C1 segment of cervical spinal cord (tissue), 14 donors: Measurements from ENCODE around the gene MCF2L.
"Not testable (repeated sequence)": the region's sequence is repeated elsewhere in the genome, so short reads cannot be mapped to it uniquely, and the experiment has no call there.

ENCODE experiments used
- DNase-seq, 14 donors: peaks; one replicate each; lab custom pipeline; 2025; lab: John Stamatoyannopoulos, UW

The MCF2L gene

GRCh38 chr13:113016526-113017295 is 47.7 kb downstream of the MCF2L start:
- no peak for DNase-seq

GRCh38 chr13:113017506-113018215 is 48.6 kb downstream of the MCF2L start:
- no peak for DNase-seq

- DNase-seq: peak in 1 of 14 donors; percentile 33
Observed at GRCh38 chr13:113018676-113019465, 49.9 kb downstream of the MCF2L start.

- DNase-seq: peak in 1 of 14 donors; percentile 22
Observed at GRCh38 chr13:113020323-113021080, 51.5 kb downstream of the MCF2L start.

GRCh38 chr13:113021391-113021790 is 52.4 kb downstream of the MCF2L start:
- no peak for DNase-seq

GRCh38 chr13:113021811-113022210 is 52.8 kb downstream of the MCF2L start:
- no peak for DNase-seq

- no peak for DNase-seq
Observed at GRCh38 chr13:113022391-113022744, 53.4 kb downstream of the MCF2L start.

- DNase-seq: no peak
Observed at GRCh38 chr13:113022745-113023574, 53.9 kb downstream of the MCF2L start.

GRCh38 chr13:113023694-113024430 is 54.8 kb downstream of the MCF2L start:
- DNase-seq: no peak

- DNase-seq: no peak
Observed at GRCh38 chr13:113024466-113024865, 55.5 kb downstream of the MCF2L start.

GRCh38 chr13:113026391-113026910 is 57.4 kb downstream of the MCF2L start:
- DNase-seq: no peak

- DNase-seq: no peak
Observed at GRCh38 chr13:113027095-113027494, 58.1 kb downstream of the MCF2L start.

- DNase-seq: no peak
Observed at GRCh38 chr13:113027566-113027965, 58.6 kb downstream of the MCF2L start.

- DNase-seq: no peak
Observed at GRCh38 chr13:113028336-113029060, 59.5 kb downstream of the MCF2L start.

- DNase-seq: no peak
Observed at GRCh38 chr13:113029061-113029445, 60.0 kb downstream of the MCF2L start.

- peak in 4 of 14 donors; percentile 16 to 63 (median 41) for DNase-seq
Observed at GRCh38 chr13:113029487-113030258, 60.7 kb downstream of the MCF2L start.

- DNase-seq: not testable (repeated sequence)
Observed at GRCh38 chr13:113030259-113030640, 61.2 kb downstream of the MCF2L start.

- DNase-seq: no peak
Observed at GRCh38 chr13:113031465-113031864, 62.5 kb downstream of the MCF2L start.
